Astrocyte of the hippocampus (primary cell): ENCODE data around the gene CKAP4.
A peak's percentile ranks its signal among the peaks of the same experiment; 100 is the strongest.

Experiments used
- DNase-seq: peaks from one replicate; pipeline ENCODE4 v3.0.0; 2011; ENCODE audit warnings: low read depth, low spot score

CKAP4 gene

GRCh38 chr12:106274575-106275121 lies 26.8 kb upstream of the CKAP4 start:
- no peak for DNase-seq

- no peak for DNase-seq
Observed at GRCh38 chr12:106274012-106274411, 26.2 kb upstream of the CKAP4 start.

- DNase-seq = no peak
Observed at GRCh38 chr12:106273491-106273890, 25.7 kb upstream of the CKAP4 start.

- DNase-seq = no peak
Observed at GRCh38 chr12:106271575-106272505, 24.0 kb upstream of the CKAP4 start.

- no peak for DNase-seq
Observed at GRCh38 chr12:106269150-106269771, 21.4 kb upstream of the CKAP4 start.

- no peak for DNase-seq
Observed at GRCh38 chr12:106267535-106267934, 19.7 kb upstream of the CKAP4 start.

GRCh38 chr12:106265116-106265515 lies 17.3 kb upstream of the CKAP4 start:
- no peak for DNase-seq

- DNase-seq = no peak
Observed at GRCh38 chr12:106258935-106259334, 11.1 kb upstream of the CKAP4 start.

GRCh38 chr12:106258226-106258625 lies 10.4 kb upstream of the CKAP4 start:
- DNase-seq = no peak

GRCh38 chr12:106256524-106256923 lies 8.7 kb upstream of the CKAP4 start:
- DNase-seq = no peak

- DNase-seq = no peak
Observed at GRCh38 chr12:106255952-106256351, 8.1 kb upstream of the CKAP4 start.

GRCh38 chr12:106255493-106255892 lies 7.7 kb upstream of the CKAP4 start:
- no peak for DNase-seq

- DNase-seq = peak; percentile 24
Observed at GRCh38 chr12:106254724-106255123, 6.9 kb upstream of the CKAP4 start.

GRCh38 chr12:106251631-106252455 lies 4.0 kb upstream of the CKAP4 start:
- DNase-seq = no peak

GRCh38 chr12:106249411-106250135 lies 1.8 kb upstream of the CKAP4 start:
- DNase-seq = no peak

GRCh38 chr12:106248846-106249371 lies 1.1 kb upstream of the CKAP4 start:
- DNase-seq = peak; percentile 48

GRCh38 chr12:106248312-106248845 lies 559 bp upstream of the CKAP4 start:
- DNase-seq = peak; percentile 84

GRCh38 chr12:106246891-106247673 lies 738 bp downstream of the CKAP4 start:
- DNase-seq = peak; percentile 88

- DNase-seq = peak; percentile 60
Observed at GRCh38 chr12:106245767-106246166, 2.1 kb downstream of the CKAP4 start.

GRCh38 chr12:106243620-106244019 lies 4.2 kb downstream of the CKAP4 start:
- DNase-seq = no peak
